Uterus (tissue), 2 donors: Measurements from ENCODE around the gene DST.

Experiments
- POLR2A ChIP-seq, 2 donors: fragments of 450-650 bp; IDR thresholded peaks; one replicate each; pipeline ENCODE4 v1.6.1; 2016; ENCODE audit warnings: antibody characterized with exemption in 2 of 2, mild to moderate bottlenecking in 1 of 2, moderate library complexity in 1 of 2
- TF ChIP-seq, protein P1 (sequence below), 4 experiments: fragments of 200-600 bp in 2 of 4; fragments of 450-650 bp in 2 of 4; sonication (generic) in 2 of 4; IDR thresholded peaks; one replicate each; pipeline ENCODE4 v1.5.1; 2016 to 2019; ENCODE audit warnings: antibody characterized with exemption in 4 of 4, mild to moderate bottlenecking in 2 of 4, moderate library complexity in 1 of 4

DNA sequence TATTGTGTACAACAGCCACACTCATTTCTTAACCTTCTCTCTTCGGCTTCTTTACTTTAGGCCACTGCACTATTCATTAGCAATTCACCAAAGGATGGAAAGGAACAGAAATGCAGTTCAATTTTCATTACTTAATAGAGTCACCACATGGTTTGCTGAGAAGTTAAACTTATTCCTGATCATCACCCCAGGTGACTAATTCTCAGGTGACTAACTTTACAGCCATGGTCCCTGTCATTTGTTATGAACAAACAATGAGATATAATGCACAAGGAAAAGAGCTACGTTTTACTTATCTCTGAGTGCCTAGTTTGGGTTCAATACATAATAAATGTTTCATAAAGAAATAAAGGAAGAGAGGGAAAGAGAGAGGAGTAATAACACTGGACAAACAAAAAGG is 45.8 kb upstream of the DST start:
- TF ChIP-seq, protein P1, sequence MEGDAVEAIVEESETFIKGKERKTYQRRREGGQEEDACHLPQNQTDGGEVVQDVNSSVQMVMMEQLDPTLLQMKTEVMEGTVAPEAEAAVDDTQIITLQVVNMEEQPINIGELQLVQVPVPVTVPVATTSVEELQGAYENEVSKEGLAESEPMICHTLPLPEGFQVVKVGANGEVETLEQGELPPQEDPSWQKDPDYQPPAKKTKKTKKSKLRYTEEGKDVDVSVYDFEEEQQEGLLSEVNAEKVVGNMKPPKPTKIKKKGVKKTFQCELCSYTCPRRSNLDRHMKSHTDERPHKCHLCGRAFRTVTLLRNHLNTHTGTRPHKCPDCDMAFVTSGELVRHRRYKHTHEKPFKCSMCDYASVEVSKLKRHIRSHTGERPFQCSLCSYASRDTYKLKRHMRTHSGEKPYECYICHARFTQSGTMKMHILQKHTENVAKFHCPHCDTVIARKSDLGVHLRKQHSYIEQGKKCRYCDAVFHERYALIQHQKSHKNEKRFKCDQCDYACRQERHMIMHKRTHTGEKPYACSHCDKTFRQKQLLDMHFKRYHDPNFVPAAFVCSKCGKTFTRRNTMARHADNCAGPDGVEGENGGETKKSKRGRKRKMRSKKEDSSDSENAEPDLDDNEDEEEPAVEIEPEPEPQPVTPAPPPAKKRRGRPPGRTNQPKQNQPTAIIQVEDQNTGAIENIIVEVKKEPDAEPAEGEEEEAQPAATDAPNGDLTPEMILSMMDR (IDR thresholded peaks at IDR 0.05), result no peak
- no peak for TF ChIP-seq POLR2A (IDR thresholded peaks at IDR 0.05)
